Adrenal gland (tissue), 19 donors: ENCODE data around the gene IFNAR1. TPM values are rescaled to one million over a fixed set of nuclear protein-coding genes. Genes with fewer than 3 reads are reported as not detected.

Experiments
- DNase-seq, 7 donors: peaks; one replicate each; pipeline ENCODE4 v3.0.0-alpha.2; 2019 to 2020
- H3K27ac ChIP-seq, 5 donors: fragments of 200-600 bp; sonication (generic) in 4 of 5; 1 replicate in 3 of 5; 2 replicates in 2 of 5; pipeline versions ENCODE4 v1.5.1 to v1.8.0; 2016 to 2020; ENCODE audit warnings: mild to moderate bottlenecking in 1 of 5
- H3K27me3 ChIP-seq: fragments of 200-600 bp; 2 replicates; pipeline ENCODE4 v1.8.0; 2021
- H3K36me3 ChIP-seq, 2 donors: fragments of 200-600 bp; replicated peaks in 1 of 2; 1 replicate in 1 of 2; 2 replicates in 1 of 2; pipeline versions ENCODE4 v1.5.1 to v1.8.0; 2018 to 2022
- H3K4me1 ChIP-seq, 2 donors: fragments of 200-600 bp; replicated peaks in 1 of 2; 1 replicate in 1 of 2; 2 replicates in 1 of 2; pipeline versions ENCODE4 v1.5.1 to v1.8.0; 2018 to 2021
- H3K4me3 ChIP-seq, 4 donors: fragments of 200-600 bp; sonication (generic) in 3 of 4; one replicate each; pipeline ENCODE4 v1.5.1; 2016 to 2018
- H3K9me3 ChIP-seq, 3 donors: fragments of 200-600 bp; sonication (generic) in 1 of 3; replicated peaks in 1 of 3; 1 replicate in 2 of 3; 2 replicates in 1 of 3; pipeline versions ENCODE4 v1.5.1 to v1.8.0; 2016 to 2021
- CTCF ChIP-seq, 6 experiments: fragments of 450-650 bp in 4 of 6; fragments of 200-600 bp in 2 of 6; sonication (generic) in 1 of 6; IDR thresholded peaks; 1 replicate in 5 of 6; 2 replicates in 1 of 6; pipeline versions ENCODE4 v1.5.1 to v1.8.0; 2016 to 2021; ENCODE audit warnings: antibody characterized with exemption in 6 of 6, mild to moderate bottlenecking in 2 of 6, moderate library complexity in 1 of 6
- POLR2A ChIP-seq, 2 donors: fragments of 450-650 bp; IDR thresholded peaks; one replicate each; pipeline ENCODE4 v1.6.1; 2017; ENCODE audit warnings: antibody characterized with exemption in 2 of 2, mild to moderate bottlenecking in 2 of 2, moderate library complexity in 1 of 2
- WGBS, 4 donors: extraction: QIAGEN DNeasy Blood & Tissue Kit in 2 of 4; methylation state at CpG; one replicate each; pipeline versions ENCODE4 v1.1.5 to v1.1.7; 2013 to 2017; 5-methylcytosine and 5-hydroxymethylcytosine counted together
- intact Hi-C, 2 donors: fragments of 100-400 bp; cut with DNase I; formaldehyde crosslinking; loops; one replicate each; pipeline versions ENCODE4 v1.14.1 to v1.15.0; 2022 to 2023
- long read RNA-seq, 10 donors: library from polyadenylated mRNA in 3 of 10; unstranded in 2 of 10; stranded (forward) in 1 of 10; transcript quantifications; one replicate each; pipeline ENCODE4 v2.0.0 and lab custom pipeline, GENCODE V29; 2021 to 2026
- polyA plus RNA-seq, 3 donors: library from polyadenylated mRNA; stranded (reverse); fragments of 200-250 nt in 2 of 3; fragments of 350-450 nt in 1 of 3; fragmentation: Illumina TruSeq in 1 of 3; extraction: RNeasy Lipid Tissue Mini Kit (QIAGEN cat#74804) in 1 of 3; gene quantifications; one replicate each; pipeline ENCODE4 v1.2.3, GENCODE V29; 2013 to 2014
- total RNA-seq, 9 donors: library from RNA; depleted of rRNA in 4 of 9; stranded (reverse); fragments of >200 nt in 4 of 9; fragments of 120-200 nt in 1 of 9; fragmentation: NEBNext Ultra II Directional in 1 of 9; extraction: Animal tissue kit (Norgen Biotek cat#: 25700) in 1 of 9; gene quantifications; one replicate each; pipeline versions ENCODE4 v1.1.0 to v1.2.4, GENCODE V29; 2013 to 2023
- donor health status: healthy with polysubstance abuse.
- donor health status: Bipolar disorder and iron deficiency.
- donor health status: DM: yes; HTN: yes; CAD: no.
- donor health status: DM: no; HTN: no; CAD: no.
- donor health status: DM: no; HTN: no; CAD: no.
- donor health status: DM: yes; HTN: yes; CAD: no.

Gene IFNAR1
- total RNA-seq = 10 to 100 TPM; 18.1 to 71.2 (median 38.0) TPM
- polyA plus RNA-seq = 10 to 100 TPM in 1 of 3 donors, 1 to 10 TPM in 2; 7.3 to 36.4 (median 8.8) TPM
- long read RNA-seq, donor 1, full-length matches to known transcripts = 5 of 10 reads
- long read RNA-seq, donor 1, partial matches to known transcripts = 5 of 10 reads
- long read RNA-seq, donor 1, other reads (novel, unspliced or antisense) = 0 of 10 reads
- long read RNA-seq, donor 2, full-length matches to known transcripts = 3 of 8 reads
- long read RNA-seq, donor 2, partial matches to known transcripts = 5 of 8 reads
- long read RNA-seq, donor 2, other reads (novel, unspliced or antisense) = 0 of 8 reads
- long read RNA-seq, donor 3, full-length matches to known transcripts = 8 of 16 reads
- long read RNA-seq, donor 3, partial matches to known transcripts = 8 of 16 reads
- long read RNA-seq, donor 3, other reads (novel, unspliced or antisense) = 0 of 16 reads
- long read RNA-seq, donor 4, full-length matches to known transcripts = 11 of 19 reads
- long read RNA-seq, donor 4, partial matches to known transcripts = 6 of 19 reads
- long read RNA-seq, donor 4, other reads (novel, unspliced or antisense) = 2 of 19 reads
- long read RNA-seq, donor 5, full-length matches to known transcripts = 33 of 48 reads
- long read RNA-seq, donor 5, partial matches to known transcripts = 2 of 48 reads
- long read RNA-seq, donor 5, other reads (novel, unspliced or antisense) = 13 of 48 reads
- long read RNA-seq, donor 6, full-length matches to known transcripts = 4 of 13 reads
- long read RNA-seq, donor 6, partial matches to known transcripts = 4 of 13 reads
- long read RNA-seq, donor 6, other reads (novel, unspliced or antisense) = 5 of 13 reads
- long read RNA-seq, donor 7, full-length matches to known transcripts = 1 of 6 reads
- long read RNA-seq, donor 7, partial matches to known transcripts = 5 of 6 reads
- long read RNA-seq, donor 7, other reads (novel, unspliced or antisense) = 0 of 6 reads
- long read RNA-seq, donor 8, full-length matches to known transcripts = 17 of 31 reads
- long read RNA-seq, donor 8, partial matches to known transcripts = 14 of 31 reads
- long read RNA-seq, donor 8, other reads (novel, unspliced or antisense) = 0 of 31 reads
- long read RNA-seq, donor 9, full-length matches to known transcripts = 11 of 11 reads
- long read RNA-seq, donor 9, partial matches to known transcripts = 0 of 11 reads
- long read RNA-seq, donor 9, other reads (novel, unspliced or antisense) = 0 of 11 reads
- long read RNA-seq, donor 10, full-length matches to known transcripts = 9 of 9 reads
- long read RNA-seq, donor 10, partial matches to known transcripts = 0 of 9 reads
- long read RNA-seq, donor 10, other reads (novel, unspliced or antisense) = 0 of 9 reads

GRCh38 chr21:33324291-33325221 is at the start of gene IFNAR1:
Gene IFNAR1 (plus strand): TSS chr21:33324970. CDS start chr21:33325056, 86 bp downstream.
- Histone ChIP-seq H3K4me1 (peaks cover 13 to 22% of the 10 kb centered on the region in 2 donors), H3K36me3 (no peaks in the 10 kb centered on the region), H3K27ac (peak within 1 kb of the TSS; percentile 84 to 98 (median 96)), H3K4me3 (peak within 1 kb of the TSS; percentile 72 to 98 (median 77)), H3K27me3 (no peaks in the 10 kb centered on the region), H3K9me3 (no peaks in the 10 kb centered on the region)
- TF ChIP-seq CTCF (IDR thresholded peaks at IDR 0.05) (no peak), POLR2A (IDR thresholded peaks at IDR 0.05) (peak; percentile 43 to 85)
- intact Hi-C loops = no loop called here
- WGBS, 4 donors = 0 to 1% (median 0%) methylated on average over 25 to 86 of the region's 86 CpGs
- DNase-seq = peak; percentile 97 to 99 (median 99)

GRCh38 chr21:33278721-33279120 is 46.0 kb upstream of the IFNAR1 start:
- Histone ChIP-seq H3K4me1 (no peaks in the 10 kb centered on the region), H3K36me3 (peaks cover 0 to 30% of the 10 kb centered on the region in 2 donors), H3K4me3 (no peak overlapping the region), H3K9me3 (no peaks in the 10 kb centered on the region), H3K27me3 (no peaks in the 10 kb centered on the region), H3K27ac (no peak overlapping the region)
- DNase-seq = no peak
- WGBS, 4 donors = 93 to 98% (median 94%) methylated on average over 2 of the region's 2 CpGs
- TF ChIP-seq POLR2A (IDR thresholded peaks at IDR 0.05) = no peak
- TF ChIP-seq CTCF (IDR thresholded peaks at IDR 0.05) = no peak
- intact Hi-C loops = no loop called here

GRCh38 chr21:33279330-33279820 is 45.4 kb upstream of the IFNAR1 start:
- no peak overlapping the region for H3K4me3 ChIP-seq
- H3K9me3 ChIP-seq = no peaks in the 10 kb centered on the region
- 98 to 99% (median 99%) methylated on average over 3 of the region's 3 CpGs for WGBS, 4 donors
- no peak for DNase-seq
- TF ChIP-seq CTCF (IDR thresholded peaks at IDR 0.05) (no peak), POLR2A (IDR thresholded peaks at IDR 0.05) (no peak)
- intact Hi-C loops = no loop called here
- H3K27me3 ChIP-seq = no peaks in the 10 kb centered on the region
- H3K4me1 ChIP-seq = no peaks in the 10 kb centered on the region
- H3K36me3 ChIP-seq = peaks cover 0 to 31% of the 10 kb centered on the region in 2 donors
- no peak overlapping the region for H3K27ac ChIP-seq
